ENCODE data around the gene ZSCAN21. TPM values are rescaled to one million over a fixed set of nuclear protein-coding genes. Genes with fewer than 3 reads are reported as not detected.
"Not testable (repeated sequence)": the region's sequence is repeated elsewhere in the genome, so short reads cannot be mapped to it uniquely, and the experiment has no call there.

The ZSCAN21 gene
- 9.7 TPM for polyA plus RNA-seq (2012; ENCODE audit: insufficient read depth, insufficient read length)

DNA sequence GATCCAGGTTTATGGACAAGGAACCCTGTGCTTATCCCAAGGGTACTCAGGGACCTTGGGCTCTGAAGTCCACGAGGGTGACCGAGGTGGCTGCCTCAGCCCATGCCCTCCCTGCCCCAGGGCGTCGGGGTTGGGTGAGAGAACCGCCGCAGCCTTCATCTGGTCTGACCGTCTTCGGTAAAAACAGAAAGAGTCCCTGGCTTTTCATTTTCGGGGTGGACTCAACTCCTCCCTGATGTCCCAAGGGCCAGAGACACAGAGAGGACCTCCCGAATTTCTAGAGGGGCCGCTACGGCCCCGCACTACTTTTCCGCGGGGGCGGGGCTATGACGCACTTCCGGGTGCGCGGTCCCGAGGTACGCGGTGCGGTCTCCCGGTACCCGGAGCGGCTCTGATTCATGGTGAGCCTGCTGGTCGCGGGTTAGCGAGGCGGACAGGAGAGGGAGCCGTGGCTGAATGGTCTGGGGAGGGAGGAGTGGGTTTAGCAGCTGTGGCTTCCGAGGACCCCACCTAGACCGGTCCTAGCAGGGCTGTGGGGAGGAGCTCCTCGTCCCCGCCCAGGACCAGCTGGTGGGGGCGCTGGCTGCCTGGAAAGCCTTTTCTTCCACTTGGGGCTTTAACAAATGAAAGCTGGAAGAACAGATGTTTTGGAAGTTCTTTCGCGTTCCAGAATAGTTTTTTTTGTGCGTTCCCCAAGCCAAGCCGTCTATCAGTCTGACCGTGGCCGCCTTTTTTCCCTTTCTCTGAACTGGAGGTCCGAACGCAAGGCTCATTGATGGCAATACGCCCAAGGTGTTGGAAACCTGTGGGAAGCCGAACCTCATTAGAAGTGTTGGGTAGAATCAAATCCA, at the start of gene ZSCAN21:
Gene ZSCAN21 (plus strand): TSS at position 334 of the 851 bp plus-strand sequence. CDS start 7,233 bp downstream, outside the sequence.
- peak within 1 kb of the TSS; percentile 64 for H3K4me3 ChIP-seq (ENCODE audit: low read length)

GRCh38 chr7:100000239-100000638, 49.3 kb upstream of the ZSCAN21 start:
- no peak for DNase-seq (ENCODE audit: low read depth, low spot score)
- no peak overlapping the region for H3K4me3 ChIP-seq (ENCODE audit: low read length)

More for the DNA sequence above, at the start of gene ZSCAN21:
- DNase-seq (ENCODE audit: low read depth, low spot score): peak; percentile 53

DNA sequence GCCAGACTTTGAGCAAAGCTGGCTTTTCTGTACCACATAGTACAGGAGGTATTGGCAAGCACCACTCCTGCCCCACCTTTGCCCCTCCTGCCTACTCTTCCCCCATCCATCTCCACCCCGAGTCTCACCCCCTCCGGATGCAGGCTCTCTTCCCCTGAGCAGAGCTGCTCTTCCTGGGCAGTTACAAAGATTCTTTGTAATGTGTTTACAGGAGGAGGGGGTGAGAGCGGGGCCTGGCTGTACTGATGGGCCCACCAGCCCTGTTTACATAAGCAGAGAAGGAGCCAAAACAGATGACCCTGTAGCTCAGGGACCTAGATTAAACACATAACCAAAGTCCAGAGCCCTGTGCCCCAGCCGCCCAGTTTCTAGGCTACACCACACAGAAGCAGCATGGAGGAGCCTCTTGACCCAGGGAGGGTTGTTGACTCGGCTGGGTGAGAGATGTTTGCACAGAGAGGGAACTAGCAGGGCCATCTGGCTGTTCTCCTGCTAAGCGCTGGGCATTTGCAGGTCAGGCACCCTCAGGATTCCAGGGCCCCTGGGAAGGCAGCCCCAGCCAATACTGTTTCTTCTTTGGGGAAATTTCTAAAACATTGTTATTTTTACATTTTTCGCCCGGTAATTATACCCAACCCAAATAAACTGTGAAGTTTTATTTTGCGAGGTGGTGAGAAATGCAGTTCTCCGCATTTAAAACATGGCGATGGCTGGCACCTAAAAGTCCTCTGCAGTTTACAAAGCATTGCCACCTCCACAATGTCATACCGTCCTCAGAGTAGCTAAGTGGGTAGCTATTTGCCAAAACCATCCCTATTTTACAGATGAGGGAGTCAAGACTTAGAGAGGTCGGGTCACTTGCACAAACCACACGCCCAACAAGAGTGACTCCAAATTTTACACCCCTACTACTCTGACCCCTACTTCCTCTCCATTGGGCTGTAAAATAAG, 45.6 kb upstream of the ZSCAN21 start:
- DNase-seq (ENCODE audit: low read depth, low spot score): no peak
- no peak overlapping the region for H3K4me3 ChIP-seq (ENCODE audit: low read length)

GRCh38 chr7:100007887-100008286, 41.7 kb upstream of the ZSCAN21 start:
- no peak overlapping the region for H3K4me3 ChIP-seq (ENCODE audit: low read length)
- no peak for DNase-seq (ENCODE audit: low read depth, low spot score)

DNA sequence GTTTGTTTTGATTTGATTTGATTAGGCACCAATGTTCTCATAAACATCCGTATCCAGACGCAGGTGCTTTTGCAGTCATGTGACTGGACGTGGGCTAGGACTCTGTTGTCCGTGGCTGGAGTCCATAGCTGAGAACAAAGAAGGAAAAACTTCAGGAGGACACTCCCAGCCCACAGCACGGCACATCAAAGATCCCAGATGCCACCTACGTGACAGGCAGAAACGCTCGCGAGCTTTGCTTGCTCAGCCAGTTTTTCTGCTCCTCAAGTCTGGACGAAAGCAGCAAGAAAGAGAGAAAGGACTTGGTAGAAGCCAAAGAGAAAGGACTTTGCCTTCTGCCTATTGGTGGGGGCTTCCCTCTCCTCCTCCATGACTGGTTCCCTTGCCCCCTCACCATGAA, 41.0 kb upstream of the ZSCAN21 start:
- no peak for DNase-seq (ENCODE audit: low read depth, low spot score)
- no peak overlapping the region for H3K4me3 ChIP-seq (ENCODE audit: low read length)

DNA sequence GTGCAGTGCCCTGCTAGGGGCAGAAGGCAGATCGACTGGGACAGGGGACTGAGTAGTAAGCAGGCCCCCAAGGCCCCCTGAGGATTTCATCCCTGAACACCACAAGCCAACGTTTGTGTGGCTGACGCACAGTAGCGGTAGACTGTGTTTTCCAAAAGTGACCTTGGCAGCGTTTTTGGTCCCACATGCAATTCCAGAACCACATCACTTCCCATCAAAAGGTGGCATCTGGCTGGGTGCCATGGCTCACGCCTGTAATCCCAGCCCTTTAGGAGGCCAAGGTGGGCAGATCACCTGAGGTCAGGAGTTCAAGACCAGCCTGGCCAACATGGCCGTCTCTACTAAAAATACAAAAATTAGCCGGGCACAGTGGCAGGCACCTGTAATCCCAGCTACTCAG, 39.6 kb upstream of the ZSCAN21 start:
- DNase-seq (ENCODE audit: low read depth, low spot score); H3K4me3 ChIP-seq (ENCODE audit: low read length): not testable (repeated sequence)

DNA sequence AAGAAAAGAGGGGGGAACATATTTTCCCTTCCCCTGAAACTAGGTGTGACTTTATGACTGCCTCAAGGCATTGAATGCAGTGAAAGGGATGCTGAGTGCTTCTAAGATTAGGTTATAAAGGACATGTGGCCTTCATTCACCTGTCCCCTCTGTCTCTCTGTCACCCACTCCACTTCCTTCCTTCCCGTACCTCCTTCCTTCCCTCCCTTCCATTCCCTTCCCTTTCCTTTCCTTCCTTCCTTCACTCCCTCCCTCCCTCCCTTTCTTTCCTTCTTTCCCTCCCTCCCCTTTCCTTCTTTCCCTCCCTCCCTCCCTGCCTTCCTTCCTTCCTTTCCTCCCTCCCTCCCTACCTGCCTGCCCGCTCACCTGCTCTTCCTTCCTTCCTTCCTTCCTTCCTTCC, 38.7 kb upstream of the ZSCAN21 start:
- no peak overlapping the region for H3K4me3 ChIP-seq (ENCODE audit: low read length)
- DNase-seq (ENCODE audit: low read depth, low spot score): no peak

GRCh38 chr7:100011516-100011915, 38.1 kb upstream of the ZSCAN21 start:
- no peak overlapping the region for H3K4me3 ChIP-seq (ENCODE audit: low read length)
- DNase-seq (ENCODE audit: low read depth, low spot score): no peak

GRCh38 chr7:100012385-100013327, 36.9 kb upstream of the ZSCAN21 start:
- not testable (repeated sequence) for H3K4me3 ChIP-seq (ENCODE audit: low read length); DNase-seq (ENCODE audit: low read depth, low spot score)

DNA sequence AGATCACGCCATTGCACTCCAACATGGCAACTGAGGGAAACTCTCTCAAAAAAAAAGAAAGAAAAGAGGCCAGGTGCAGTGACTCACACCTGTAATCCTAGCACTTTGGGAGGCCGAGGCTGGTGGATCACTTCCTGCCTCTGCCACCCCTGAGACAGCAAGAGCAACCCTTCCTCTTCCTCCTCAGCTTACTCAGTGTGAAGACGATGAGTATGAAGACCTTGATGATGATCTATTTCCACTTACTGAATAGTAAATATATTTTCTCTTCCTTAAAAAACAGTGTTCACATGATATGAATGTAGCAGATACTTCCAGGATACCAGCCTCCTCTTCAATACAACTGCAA, 36.3 kb upstream of the ZSCAN21 start:
- no peak overlapping the region for H3K4me3 ChIP-seq (ENCODE audit: low read length)
- DNase-seq (ENCODE audit: low read depth, low spot score): no peak

GRCh38 chr7:100015232-100016214, 34.1 kb upstream of the ZSCAN21 start, which contains the start of gene ZKSCAN1:
TSS of gene ZKSCAN1 (plus strand) at chr7:100015596. CDS start at chr7:100023507, 7,911 bp downstream.
- peak; percentile 85 for DNase-seq (ENCODE audit: low read depth, low spot score)
- H3K4me3 ChIP-seq (ENCODE audit: low read length): peak within 1 kb of the TSS; percentile 91

DNA sequence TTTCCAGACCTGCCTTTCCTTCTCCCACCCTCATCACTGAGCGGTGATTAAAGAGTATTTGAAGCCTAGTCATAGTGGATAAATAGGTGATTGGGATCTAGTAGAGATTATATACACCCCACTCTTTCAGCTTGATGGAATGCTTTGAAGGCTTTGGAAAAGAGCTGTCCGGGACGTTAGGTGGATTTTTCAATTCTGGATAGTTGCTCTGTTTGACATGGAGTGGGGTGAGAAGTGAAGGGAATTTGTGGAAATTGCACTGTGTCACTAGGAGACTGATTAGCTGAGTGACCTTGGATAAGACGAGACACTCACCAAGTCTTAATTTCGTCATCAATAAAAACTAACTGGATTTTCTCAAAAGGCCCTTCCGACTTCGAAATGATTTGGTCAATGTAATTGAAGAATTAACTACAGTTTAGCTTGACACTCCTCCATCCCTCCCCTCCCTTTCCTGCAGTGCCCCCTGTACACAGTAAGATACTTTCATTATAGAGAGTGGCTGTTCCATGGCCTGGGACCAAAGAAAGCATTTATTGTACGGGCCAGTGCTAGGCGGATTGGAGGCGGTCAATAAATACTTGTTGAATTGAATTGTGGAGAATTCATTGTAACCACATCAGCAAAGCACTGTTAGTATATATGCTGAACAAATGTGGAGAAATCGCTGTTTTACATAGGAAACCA, 33.2 kb upstream of the ZSCAN21 start:
- DNase-seq (ENCODE audit: low read depth, low spot score): no peak
- peak overlapping the region; percentile 91 for H3K4me3 ChIP-seq (ENCODE audit: low read length)

GRCh38 chr7:100017300-100017699, 32.3 kb upstream of the ZSCAN21 start:
- no peak for DNase-seq (ENCODE audit: low read depth, low spot score)

GRCh38 chr7:100017875-100018274, 31.7 kb upstream of the ZSCAN21 start:
- no peak for DNase-seq (ENCODE audit: low read depth, low spot score)
- no peak overlapping the region for H3K4me3 ChIP-seq (ENCODE audit: low read length)

More at GRCh38 chr7:100017300-100017699, 32.3 kb upstream of the ZSCAN21 start:
- no peak overlapping the region for H3K4me3 ChIP-seq (ENCODE audit: low read length)

DNA sequence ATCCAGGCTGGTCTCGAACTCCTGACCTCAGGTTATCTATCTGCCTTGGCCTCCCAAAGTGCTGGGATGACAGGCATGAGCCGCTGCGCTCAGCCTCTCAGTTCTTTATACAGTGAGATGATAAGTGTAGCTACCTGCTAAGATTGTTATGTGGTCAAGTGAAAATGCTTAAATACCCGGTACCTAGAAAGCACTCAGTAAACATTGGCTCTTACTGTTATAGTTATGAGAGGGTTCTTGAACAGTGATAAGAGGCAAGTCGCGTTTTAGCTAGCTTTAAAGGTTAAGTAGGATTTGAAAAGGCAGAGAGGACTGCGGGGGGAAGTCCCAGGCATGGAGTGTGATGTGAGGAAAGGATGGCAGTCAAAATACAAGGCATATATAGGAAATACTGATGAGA, 29.7 kb upstream of the ZSCAN21 start:
- H3K4me3 ChIP-seq (ENCODE audit: low read length): no peak overlapping the region
- no peak for DNase-seq (ENCODE audit: low read depth, low spot score)

- DNase-seq (ENCODE audit: low read depth, low spot score): no peak
- H3K4me3 ChIP-seq (ENCODE audit: low read length): no peak overlapping the region
Measured at GRCh38 chr7:100021297-100021696, 28.3 kb upstream of the ZSCAN21 start.

GRCh38 chr7:100022621-100023020, 27.0 kb upstream of the ZSCAN21 start:
- no peak for DNase-seq (ENCODE audit: low read depth, low spot score)
- H3K4me3 ChIP-seq (ENCODE audit: low read length): no peak overlapping the region
